GM21447 (cell line): Measurements from ENCODE around the gene PHLDB3.
A peak's percentile ranks its signal among the peaks of the same experiment; 100 is the strongest.

ENCODE experiments used
- ATAC-seq: cut with Tn5 transposase; IDR thresholded peaks from one replicate; pipeline ENCODE4 v1.9.1; 2021; ENCODE audit not compliant: unreplicated experiment

Gene PHLDB3

DNA sequence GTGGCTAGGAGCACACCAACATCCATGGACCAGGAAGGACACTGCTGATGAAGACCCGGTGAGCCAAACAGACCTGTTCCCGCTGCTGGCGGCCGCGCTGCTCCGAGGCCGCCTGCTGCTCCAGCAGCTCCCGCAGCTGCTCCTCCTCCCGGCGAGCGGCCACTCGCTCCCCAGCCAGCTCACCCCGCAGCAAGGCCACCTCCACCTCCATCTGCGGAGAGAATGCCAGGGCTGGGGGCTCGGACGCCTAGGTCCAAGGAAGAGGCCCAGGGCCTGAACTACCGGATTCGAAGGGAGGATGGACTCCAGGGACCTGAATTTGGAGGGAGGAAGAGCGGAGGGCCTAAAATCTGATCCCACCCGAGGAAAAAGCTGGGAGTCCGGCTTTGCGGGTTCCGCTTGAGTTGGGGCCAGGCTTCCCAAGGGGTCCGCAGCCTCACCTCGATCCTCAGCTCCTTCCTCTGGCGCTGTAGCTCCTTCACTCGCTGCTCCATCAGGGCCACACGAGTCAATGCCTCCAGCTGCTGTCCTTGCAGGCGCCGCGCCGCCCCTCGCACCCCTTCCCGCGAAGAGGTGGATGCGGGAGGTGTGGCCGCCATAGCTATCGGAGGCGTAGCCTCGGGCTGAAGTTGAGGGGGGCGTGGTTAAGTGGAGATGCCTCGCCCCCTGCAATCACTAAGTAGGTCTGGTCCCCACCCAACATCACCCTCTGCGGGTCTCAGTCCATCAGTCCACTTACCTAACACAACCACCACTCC lies 2.7 kb downstream of the PHLDB3 start:
- ATAC-seq = no peak

DNA sequence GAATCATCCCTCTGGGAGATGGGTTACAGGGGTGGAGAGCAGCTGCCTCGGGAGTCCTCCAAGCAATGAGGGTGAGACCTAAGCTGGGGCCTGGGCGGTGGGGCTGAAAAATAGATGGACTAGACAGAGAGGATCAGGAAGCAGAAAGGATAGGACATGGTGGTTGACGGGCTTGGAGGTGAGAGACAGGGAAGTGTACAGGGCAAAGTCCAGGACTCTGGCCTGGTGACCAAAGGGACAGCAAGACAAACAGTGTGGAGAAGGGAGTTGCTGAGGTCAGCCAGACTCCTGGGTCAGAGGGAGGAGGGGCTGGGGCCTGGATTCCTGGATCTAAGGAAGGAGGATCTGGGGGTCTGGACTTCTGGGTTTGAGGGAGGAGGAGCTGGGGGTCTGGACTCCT lies 5.5 kb downstream of the PHLDB3 start:
- ATAC-seq = no peak

DNA sequence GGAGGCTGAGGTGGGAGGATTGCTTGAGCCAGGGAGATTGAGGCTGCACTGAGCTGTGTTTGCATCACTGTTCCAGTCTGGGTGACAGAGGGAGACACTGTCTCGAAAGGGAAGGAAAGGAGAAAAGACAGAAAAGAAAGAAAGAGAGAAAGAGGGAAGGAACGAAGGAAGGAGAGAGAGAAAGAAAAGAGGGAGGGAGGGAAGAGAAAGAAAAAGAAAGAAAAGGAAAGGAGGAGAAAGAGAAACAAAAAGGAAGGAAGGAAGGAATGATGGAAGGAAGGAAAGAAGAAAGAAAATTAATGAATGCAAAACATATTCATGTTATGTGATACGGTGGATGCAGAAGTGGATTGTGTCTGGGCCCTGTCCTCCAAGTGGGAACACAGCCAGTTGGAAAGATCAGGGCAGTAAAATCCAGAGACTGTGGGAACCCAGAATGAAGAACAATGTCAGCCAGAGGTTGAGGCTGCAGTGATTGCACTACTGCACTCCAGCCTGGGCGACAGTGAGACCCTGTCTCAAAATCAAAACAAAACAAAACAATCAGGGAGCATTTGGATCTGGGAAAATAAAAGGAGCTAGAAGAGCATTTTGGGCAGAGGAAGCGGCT lies 6.2 kb downstream of the PHLDB3 start:
- no peak for ATAC-seq

DNA sequence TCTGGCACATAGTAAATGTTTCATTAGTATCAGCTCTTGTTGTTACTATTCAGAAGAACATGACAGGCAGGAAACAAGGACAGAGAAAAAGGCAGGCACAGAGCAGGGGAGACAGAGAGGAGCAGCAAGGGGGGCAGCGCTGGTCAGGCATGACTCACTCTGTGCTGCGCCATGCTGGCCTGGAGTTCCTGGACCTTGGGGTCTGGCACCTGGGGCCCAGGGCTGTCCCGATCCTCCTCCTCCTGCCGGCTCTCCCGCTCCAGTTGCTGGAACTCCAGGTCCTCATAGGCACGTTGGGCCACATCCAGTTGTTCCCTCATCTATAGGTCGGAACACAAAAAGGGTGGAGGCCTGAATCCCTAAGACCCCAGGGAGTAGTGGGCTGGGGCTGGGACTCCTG lies 7.6 kb downstream of the PHLDB3 start:
- ATAC-seq = no peak

DNA sequence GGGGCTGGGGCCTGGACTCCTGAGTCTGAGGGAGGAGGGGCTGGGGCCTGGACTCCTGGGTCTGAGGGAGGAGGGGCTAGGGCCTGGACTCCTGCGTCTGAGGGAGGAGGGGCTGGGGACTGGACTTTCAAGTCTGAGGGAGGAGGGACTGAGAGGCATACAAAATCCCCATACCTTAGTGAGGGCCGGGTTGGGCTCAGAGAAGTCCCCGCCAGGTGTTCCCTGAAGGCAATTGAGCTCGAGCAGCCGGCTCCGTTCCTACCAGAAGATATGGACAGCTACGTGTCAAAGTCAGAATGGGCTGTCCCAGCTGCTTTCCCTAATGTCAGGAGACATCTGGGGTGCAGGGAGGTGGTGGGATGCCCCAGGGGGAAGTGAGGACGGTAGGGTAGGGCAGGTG lies 9.5 kb downstream of the PHLDB3 start:
- ATAC-seq = no peak

DNA sequence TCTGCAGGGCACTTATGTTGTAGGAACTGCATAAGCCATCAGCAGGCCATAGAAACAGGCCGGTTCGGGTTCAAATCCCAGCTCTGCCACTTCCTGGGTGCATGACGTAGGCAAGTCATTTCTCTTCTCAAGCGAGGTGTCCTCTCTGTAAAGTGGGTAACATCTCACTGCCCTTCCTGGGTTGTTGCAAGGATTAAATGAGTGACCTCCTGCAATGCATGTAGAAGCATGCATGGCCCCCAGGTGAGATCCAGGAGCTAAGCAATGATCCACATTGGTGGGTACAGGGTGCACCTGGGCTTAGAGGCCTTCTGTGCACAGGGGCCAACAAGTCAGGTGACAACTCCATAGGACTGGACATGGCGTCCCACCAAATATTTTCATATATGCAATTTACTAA lies 13.8 kb downstream of the PHLDB3 start:
- no peak for ATAC-seq

DNA sequence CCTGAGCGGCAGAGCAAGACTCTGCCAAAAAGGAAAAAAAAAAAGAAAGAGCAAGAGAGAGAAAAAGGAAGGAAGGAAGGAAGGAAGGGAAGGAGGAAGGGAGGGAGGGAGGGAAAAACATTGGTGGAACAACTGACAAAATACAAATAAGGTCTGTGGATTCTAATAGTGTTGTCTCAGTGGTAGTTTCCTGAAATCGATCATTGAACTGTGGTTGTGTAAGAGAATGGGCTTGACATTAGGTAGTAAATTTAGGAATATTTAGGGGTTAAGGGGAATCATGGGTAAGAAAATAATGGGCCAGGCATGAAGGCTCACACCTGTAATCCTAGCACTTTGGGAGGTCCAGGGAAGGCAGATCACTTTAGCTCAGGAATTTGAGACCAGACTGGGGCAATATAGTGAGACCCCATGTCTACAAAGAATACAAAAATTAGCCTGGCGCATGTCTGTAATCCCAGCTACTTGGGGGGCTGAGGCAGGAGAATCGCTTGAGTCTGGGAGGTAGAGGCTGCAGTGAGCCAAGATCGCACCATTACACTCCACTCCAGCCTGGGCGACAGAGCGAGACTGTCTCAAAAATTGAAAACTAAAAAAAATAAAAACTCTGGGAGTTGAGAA lies 14.5 kb downstream of the PHLDB3 start:
- no peak for ATAC-seq

DNA sequence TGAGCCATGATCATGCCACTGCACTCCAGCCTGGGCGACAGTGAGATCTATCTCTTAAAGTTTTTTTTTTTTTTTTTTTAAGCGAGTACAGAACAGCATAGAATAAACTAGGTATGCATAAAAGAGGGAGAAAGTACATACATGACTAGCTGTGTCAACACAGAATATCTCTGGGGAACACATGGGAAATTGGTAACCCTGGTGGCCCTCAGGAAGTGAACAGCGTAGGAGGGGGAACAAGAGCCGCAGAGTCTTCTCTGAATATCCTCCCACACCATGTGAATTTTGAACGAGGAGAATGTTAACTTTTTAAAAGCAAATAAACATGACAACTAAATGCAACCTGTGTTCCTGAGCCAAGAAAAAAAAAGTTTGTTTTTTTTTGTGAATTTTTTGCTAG lies 15.2 kb downstream of the PHLDB3 start:
- ATAC-seq = no peak

DNA sequence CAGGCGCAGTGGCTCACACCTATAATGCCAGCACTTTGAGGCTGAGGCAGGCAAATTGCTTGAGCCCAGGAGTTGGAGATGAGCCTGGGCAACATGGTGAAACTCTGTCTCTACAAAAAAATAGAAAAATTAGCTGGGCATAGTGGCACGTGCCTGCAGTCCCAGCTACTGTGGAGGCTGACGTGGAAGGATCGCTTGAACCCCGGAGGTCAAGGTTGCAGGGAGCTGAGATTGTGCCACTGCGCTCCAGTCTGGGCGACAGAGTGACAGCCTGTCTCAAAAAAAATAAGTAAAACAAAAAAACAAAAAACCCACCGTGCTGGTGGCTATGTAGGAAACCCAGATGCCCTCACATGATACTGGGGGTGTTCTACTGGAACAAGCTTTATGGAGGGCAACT lies 16.4 kb downstream of the PHLDB3 start:
- ATAC-seq = no peak

DNA sequence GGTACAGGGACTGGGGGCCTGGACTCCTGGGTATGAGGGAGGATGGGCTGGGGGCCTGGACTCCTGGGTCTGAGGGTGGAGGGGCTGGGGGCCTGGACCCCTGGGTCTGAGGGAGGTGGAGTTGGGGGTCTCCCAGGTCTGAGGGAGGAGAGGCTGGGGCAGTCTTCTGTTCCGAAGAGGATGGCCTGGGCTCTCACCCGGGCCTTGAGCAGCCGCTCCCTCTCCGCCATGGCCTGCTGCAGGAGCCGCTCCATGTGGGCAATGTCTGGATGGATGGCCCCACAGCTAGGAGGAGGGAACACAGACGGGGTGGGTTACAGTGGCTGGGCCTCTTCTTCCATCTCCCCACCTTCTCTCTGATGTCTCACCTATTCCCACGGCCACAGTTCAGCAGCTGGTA lies 18.1 kb downstream of the PHLDB3 start:
- no peak for ATAC-seq

DNA sequence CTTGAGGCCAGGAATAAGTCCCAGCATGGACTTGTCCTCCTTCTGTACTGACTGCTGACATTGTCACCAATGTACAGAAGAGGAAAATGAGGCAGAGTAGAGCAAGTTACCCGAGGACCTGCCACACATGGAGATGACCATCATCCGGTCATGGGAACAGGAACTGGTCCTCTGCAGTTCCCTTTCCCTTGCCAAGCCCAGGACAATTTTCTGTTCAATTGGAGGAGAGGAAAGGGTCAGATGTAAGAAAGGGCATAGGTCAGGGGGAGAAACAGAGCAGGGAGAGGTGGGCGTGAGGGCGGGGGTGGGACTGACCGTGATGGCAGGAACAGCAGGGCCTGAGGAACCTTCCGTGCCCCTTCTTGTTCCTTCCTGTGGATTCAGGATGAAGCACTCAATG lies 18.6 kb downstream of the PHLDB3 start:
- ATAC-seq = no peak

DNA sequence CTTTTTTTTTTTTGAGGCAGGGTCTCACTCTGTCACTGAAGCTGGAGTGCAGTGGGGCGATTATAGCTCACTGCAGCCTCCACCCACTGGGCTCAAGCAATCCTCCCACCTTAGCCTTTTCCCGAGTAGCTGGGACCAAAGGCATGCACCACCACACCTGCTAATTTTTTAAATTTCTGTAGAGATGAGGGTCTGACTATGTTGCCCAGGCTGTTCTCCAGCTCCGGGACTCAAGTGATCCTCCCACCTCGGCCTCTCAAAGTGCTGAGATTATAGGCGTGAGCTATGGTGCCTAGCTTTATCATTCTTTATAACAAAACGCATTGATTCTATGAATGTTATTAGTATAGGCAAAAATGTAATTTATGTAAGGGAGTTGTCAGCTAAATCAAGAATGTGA lies 21.3 kb downstream of the PHLDB3 start:
- no peak for ATAC-seq

DNA sequence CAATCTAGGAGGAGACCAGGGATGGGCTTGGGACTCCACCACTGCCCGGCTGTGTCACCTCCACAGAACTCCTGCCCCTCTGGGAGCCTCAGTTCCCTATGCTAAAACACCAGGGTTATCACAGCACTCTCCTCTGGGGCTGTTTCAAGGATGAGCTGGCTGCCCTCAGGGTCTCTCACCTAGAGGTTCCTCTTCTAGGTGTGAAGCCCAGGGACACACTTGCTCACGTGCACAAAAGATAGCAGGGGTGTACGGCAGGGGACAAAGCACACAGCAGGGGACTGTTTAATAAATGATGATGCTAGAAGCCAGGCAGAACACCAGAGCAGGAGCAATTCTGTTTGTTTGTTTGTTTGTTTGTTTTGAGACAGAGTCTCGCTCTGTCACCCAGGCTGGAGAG lies 22.4 kb downstream of the PHLDB3 start:
- no peak for ATAC-seq

DNA sequence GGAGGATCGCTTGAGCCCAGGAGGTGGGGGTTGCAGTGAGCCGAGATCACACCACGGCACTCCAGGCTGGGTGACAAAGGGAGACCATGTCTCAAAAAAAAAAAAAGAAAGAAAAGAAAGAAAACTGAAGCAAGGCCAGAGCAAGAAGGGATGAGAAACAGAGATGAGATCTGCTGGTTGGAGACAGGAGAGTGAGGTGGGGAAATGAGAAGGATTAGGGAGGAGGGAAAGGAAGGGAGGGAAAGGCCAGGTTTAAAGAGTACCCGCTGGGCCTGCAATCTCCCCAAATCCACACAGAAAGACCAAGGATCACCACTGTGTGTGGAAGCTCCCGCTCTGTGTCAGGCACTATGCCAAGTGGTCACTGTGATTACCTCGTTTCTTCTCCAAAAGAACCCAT lies 22.8 kb downstream of the PHLDB3 start:
- ATAC-seq = no peak

DNA sequence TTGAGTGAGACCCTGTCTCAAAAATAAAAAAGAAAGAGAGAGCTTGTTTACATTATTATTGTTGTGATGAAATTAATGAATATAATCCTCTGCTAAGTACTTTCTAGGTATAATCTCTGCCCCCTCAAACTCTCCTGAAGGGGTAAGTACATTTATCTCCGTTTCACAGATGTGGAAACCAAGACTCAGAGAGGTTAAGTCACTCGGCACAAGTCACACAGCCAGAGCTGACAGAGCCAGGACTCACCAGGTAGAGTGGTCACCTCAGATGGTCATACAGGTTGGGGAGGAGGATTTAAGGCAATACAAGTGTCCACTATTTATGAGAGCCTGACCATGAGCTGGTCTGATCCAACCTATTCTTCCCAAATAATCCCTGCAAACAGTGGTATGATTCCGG lies 24.0 kb downstream of the PHLDB3 start:
- no peak for ATAC-seq

DNA sequence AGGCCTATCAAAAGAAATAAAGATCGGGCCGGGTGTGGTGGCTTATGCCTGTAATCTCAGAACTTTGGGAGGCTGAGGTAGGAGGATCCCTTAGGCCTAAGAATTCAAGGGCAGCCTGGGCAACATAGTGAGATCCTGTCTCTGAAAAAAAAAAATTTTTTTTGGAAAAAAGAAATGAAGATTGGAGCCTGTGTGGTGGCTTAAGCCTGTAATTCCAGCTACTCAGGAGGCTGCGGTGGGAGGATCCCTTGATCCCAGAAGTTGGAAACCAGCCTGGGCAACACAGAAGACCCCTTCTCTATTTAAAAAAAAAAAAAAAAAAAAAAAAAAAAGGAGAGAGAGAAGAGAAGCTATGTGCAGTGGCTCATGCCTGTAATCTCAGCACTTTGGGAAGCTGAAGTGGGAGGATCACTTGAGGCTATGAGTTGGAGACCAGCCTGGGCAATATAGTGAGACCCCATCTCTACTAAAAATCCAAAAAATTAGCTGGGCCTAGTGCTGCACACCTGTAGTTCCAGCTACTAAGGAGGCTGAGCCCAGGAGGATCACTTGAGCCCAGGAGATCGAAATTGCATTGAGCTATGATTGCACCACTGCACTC lies 24.5 kb downstream of the PHLDB3 start:
- no peak for ATAC-seq

DNA sequence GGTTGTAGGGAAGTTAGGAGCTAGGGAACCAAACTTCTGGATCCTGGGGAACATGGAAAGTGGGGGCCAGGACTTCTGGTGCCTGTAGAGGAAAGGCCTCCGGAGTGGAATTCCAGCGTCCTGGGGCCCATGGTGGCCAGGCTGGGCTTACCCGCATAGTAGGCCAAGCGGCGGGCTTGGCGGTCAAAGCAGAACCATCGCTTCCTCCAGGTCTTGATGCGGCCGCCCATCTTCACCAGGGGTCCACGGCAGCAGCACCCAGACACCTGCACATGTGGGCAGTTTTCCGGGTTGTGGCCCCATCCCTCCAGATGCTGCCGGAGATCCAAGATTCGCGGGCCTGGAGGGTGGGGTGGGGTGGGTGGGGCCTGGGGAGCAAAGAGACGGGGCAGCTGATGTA lies 25.3 kb downstream of the PHLDB3 start:
- no peak for ATAC-seq

DNA sequence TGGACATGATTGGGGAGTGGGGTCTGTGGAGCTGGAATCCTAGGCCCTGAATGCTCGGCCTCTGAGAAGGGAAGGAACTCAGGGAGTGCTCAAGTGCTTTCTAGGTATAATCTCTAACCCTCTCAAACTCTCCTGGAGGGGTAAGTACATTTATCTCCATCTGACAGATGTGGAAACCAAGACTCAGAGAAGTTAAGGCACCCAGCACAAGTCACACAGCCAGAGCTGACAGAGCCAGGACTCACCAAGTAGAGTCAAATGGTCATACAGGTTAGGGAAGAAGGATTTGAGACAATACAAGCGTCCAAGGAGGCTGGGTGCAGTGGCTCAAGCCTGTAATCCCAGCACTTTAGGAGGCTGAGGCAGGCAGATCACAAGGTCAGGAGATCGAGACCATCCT lies 26.2 kb downstream of the PHLDB3 start:
- ATAC-seq = no peak

DNA sequence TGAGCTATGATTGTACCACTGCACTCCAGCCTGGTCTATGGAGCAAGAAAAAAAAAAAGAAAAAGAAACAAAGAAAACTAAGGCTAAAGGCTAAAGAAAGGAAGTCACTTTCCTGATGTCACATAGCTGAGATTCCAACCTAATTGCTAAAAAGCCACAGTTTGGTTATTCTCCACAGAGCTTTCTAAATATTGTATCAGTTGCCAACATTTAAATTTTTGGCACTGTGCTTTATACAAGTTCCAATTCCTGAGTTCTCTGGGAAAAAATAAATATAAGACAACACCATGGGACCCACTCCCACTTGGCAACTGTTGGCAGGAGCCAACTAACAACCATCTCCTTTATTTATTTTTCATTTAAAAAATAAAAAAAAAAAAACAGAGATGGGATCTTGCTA lies 27.9 kb downstream of the PHLDB3 start:
- ATAC-seq = no peak

DNA sequence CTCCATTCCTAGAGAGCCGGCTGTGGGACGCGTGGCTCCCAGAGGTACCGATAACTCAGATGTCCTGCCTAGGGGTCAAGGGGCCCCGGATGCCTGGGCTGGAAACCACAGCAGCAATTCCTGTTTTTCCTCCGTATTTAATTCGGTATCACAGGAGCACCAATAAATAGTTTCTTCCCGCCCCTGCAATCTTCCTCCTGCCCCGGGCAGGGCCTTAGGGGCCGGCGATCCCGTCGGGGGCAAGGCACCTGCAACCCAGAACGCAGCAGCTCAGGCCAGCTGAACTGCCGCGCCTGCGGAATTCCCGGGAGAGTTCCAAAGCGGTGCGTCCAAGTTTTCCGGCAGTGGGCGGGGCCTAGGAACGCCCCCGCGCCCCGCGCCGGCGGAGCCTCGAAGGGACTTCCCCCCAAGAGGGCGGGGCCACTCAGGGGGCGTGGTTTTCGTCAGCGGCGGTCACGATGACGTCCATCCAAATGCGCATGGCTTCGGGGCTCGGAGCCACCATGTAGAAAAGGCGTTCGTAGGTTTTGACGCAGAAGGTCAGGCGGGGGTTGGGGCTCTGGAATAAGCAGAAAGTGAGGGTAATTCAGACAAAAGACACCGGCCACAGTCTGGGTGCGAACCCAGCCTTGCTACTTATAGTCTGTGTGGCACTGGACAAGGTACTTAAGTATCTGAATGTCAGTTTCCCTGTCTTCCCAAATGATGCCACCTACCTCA lies 29.4 kb downstream of the PHLDB3 start:
- ATAC-seq = peak; percentile 70

DNA sequence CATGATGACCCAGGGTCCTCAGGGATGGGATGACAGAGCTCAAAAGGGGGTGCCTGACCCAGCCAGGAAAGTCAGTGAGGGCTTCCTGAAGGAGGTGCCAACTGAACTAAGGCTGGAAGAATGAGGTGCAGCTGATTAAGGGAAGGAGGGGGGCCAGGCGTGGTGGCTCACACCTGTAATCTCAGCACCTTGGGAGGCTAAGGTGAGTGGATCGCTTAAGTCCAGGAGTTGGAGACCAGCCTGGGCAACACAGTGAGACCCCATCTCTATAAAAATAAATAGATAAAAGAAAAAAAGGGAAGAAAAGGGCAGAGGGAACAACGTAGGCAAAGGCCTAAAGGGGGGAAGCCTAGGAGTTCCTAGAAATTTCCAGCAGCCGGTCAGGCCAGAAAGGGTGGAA lies 30.1 kb downstream of the PHLDB3 start:
- no peak for ATAC-seq

DNA sequence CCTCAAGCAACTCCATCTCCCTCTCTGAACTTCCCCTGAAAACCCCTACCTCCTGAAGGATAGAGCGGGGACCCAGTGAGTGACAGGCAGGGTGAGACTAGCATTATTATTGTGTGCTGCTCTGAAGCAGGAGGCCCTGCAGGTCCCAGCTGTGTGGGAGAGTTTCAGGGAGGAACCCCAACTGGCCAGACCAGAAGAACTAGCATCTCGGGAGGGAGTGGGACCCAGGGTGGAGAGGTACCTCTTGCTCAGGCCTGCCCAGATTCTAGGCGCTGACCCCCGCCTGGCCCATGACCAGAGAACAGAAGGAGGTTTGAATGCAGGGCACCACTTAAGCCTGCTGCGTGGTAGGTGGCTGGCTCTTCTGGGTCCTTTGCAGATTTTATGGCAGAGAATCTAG lies 33.5 kb downstream of the PHLDB3 start:
- ATAC-seq = no peak
